ENCODE data around the gene UEVLD. TPM values are rescaled to one million over a fixed set of nuclear protein-coding genes. Genes with fewer than 3 reads are reported as not detected.

Gene UEVLD
- total RNA-seq, 1 donor from 2014 or later, result 25.9 TPM

DNA sequence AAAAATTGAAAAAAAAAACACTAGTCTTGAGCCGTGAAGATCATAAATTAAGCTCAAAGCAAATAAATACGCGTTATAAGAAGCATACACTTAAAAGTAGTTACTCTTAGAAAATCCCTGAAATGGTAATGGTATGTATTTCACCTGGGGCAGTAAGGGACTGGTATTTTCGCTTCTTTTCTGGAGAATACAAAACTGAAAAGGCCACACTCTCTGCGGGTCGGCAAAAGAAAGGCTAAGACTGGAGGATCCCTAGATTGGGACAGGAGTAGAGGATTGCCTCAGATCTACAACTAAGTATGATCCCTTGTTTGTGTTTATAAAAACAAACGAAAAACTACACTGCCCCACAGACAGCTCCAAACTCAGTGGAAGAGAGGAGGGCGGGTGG lies 62.4 kb downstream of the UEVLD start:
- intact Hi-C loops (cut with DNase I), result no loop called here
- ATAC-seq (no peak), DNase-seq (ENCODE audit: low spot score) (no peak)

DNA sequence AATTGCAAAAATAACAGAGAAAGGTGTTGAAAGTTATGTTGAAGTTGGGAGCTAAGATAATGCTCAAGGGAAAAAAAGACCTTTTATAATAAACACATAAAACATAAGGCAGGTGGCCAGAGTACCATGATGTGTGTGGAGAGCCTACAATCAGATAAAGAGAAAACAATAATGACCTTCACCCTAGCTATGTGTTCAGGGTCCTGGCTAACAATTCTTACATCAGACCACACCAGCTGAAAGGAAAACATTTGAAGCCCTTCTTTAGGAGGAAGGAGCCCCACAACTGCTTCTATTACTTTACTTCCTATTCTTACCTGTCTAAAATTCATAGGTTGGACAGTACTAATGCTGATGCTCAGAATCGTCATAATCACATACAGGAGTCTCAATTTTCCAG lies 64.3 kb downstream of the UEVLD start:
- ATAC-seq, result no peak
- DNase-seq (ENCODE audit: low spot score), result no peak
- intact Hi-C loops (cut with DNase I), result no loop called here

DNA sequence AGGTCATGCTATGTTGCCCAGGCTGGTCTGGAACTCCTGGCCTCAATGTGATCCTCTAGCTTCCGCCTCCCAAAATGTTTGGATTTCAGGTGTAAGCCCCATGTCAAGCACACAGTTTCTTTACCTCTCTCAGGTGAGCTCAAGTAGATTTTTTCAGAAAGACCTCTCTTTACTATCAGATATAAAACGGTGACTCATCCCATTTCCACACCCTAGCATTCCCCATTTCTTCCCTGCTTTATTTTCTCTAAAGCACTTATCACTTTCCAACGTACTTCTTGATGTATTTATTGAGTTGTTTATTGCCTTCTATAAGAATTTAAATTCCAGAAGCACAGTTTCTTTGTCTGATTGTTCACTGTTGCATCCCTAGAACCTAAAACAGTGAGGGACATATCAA lies 65.5 kb downstream of the UEVLD start:
- no peak for ATAC-seq
- intact Hi-C loops (cut with DNase I), result no loop called here
- no peak for DNase-seq (ENCODE audit: low spot score)

DNA sequence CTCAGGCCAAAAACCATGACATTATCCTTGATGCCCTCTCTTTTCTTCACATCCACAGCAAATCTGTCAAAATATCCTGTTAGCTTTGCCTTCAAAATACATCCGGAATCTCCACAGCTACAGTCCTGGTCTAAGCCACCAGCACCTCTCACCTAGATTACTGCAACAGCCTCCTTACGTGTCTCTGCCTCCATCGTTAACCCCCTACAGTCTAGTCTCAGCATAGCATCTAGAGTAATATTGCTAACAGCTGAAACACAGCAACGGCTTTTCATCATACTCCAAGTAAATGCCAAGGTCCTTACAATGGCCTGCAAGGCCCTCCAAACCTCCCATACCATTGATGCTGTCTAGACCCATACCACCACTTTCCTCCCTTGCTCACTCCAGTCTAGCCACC lies 66.1 kb downstream of the UEVLD start:
- DNase-seq (ENCODE audit: low spot score), result no peak
- ATAC-seq, result no peak
- intact Hi-C loops (cut with DNase I), result no loop called here

DNA sequence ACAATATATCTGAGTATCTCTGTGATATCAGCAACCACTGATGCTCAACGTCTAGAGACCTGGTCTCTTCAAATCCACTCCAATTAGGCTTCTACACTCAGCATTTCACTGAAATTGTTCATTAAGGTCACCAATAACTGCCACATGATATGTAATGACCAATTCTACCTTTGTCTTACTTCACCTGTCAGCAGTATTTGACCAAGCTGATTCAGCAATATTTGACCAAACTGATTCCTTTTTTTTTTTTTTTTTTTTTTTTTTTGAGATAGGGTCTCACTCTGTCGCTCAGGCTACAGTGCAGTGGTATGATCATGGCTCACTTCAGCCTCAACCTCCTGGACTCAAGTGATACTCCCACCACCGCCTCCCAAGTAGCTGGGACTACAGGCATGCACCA lies 67.4 kb downstream of the UEVLD start:
- ATAC-seq (no peak), DNase-seq (ENCODE audit: low spot score) (no peak)
- intact Hi-C loops (cut with DNase I), result no loop called here

DNA sequence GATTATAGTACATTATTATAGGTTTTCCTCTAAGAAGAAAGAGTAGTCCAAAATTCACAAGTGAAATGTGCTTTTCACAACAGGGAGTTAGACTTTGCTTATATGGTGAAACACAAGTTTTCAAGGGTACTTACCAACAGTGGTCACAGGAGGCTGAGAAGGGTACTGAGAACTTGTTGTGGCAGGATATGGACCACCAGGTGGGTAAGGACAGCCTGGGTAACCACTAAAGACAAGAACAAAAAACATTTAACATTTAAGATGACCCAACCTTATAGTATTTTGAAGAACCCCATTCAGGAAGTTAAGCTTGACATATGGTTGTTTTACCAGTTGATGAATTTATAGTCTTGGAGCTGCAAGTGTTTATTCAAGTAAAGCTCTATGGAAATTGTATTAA lies 86.2 kb downstream of the UEVLD start:
- ATAC-seq, result no peak
- intact Hi-C loops (cut with DNase I), result no loop called here

DNA sequence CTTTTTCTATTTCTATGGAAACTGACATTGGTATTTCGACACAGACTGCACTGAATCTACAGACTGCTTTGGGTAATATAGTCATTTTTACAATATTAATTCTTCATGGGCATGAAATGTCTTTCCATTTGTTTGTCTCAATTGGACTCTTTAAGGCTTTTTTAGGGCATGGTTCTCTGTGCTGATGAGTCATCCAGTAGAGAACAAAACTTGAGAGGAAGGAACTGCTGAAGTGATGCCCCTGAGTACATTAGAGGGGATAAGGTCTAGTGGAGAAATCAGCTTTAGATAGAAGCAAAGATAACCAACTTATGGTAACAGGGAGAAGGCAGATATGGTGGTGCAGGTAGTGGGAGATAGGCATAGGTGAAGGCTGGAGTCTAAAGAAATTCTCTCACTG lies 86.9 kb downstream of the UEVLD start:
- ATAC-seq (no peak), DNase-seq (ENCODE audit: low spot score) (no peak)
- intact Hi-C loops (cut with DNase I), result no loop called here

More for the DNA sequence above, 86.2 kb downstream of the UEVLD start:
- no peak for DNase-seq (ENCODE audit: low spot score)

DNA sequence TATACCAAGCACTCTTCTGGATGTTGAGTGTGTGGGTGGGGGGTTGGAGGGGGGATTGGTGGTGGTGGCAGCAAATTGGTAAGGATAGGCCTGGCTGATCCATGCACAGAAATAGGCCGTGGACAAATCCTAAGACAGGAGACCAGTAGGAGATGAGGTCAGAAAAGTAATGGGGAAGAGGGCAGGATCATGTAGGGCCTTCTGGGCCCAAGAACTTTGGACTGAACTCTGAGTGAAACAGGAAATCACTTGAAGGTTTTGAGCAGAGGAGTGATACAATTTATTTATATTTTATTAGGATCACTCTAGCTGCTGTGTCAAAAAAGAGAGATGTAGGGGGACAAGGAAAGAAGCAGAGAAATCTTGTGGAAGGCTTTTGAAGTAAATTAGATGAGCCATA lies 90.5 kb downstream of the UEVLD start:
- intact Hi-C loops (cut with DNase I), result no loop called here
- DNase-seq (ENCODE audit: low spot score) (no peak), ATAC-seq (no peak)

DNA sequence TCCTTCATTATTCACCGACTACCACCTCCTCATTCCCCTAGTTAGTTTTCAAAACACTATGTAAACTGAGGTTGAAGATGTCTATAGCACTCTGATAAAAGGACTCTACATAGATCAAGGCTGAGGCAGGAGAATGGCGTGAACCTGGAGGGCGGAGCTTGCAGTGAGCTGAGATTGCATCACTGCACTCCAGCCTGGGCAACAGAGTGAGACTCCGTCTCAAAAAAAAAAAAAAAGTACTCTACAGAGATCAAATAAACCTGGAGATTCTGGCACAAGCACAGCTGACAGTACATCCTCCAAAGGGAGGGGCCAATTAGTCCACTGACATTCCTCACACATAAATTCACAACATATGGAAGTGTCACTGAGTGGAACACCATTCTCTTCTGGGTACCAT lies 92.8 kb downstream of the UEVLD start:
- ATAC-seq (no peak), DNase-seq (ENCODE audit: low spot score) (no peak)
- intact Hi-C loops (cut with DNase I), result no loop called here

DNA sequence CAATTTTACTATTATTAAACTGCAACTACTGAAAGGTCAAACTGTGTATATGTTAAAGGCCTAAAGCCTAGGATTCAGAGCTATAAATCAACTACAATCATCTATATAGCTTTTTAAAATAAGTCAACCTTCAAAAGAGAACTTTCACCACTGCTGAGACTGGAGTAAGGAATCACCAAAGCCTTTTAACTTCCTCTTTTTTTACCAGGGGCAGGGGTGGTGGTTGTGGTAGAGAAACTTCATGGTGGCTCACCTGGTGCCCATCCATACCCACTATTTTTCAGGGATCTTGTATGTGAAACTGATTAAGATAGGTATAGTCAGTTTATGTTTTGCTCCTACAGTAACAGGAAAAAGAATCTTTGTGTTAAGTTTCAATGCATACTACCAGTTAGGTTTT lies 93.3 kb downstream of the UEVLD start:
- no peak for ATAC-seq
- intact Hi-C loops (cut with DNase I), result no loop called here
- no peak for DNase-seq (ENCODE audit: low spot score)

DNA sequence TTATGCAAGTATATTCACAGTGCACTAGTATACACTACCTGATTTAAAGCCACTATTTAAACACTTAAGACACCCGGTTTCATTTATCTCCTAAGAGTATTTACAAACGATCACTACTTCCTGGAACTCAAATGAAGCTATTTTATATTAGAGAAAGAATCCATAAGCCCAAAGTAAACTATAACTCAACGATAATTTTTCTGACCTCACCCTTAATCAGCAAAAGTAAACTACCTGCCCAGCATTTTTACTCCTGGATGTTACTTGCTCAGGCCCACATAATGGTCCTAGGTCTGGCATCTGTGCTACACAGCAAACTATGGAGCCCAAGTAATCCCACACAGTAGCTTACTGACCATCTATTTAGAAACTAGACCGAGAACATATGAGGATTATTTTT lies 95.2 kb downstream of the UEVLD start:
- DNase-seq (ENCODE audit: low spot score) (no peak), ATAC-seq (no peak)
- intact Hi-C loops (cut with DNase I), result no loop called here

DNA sequence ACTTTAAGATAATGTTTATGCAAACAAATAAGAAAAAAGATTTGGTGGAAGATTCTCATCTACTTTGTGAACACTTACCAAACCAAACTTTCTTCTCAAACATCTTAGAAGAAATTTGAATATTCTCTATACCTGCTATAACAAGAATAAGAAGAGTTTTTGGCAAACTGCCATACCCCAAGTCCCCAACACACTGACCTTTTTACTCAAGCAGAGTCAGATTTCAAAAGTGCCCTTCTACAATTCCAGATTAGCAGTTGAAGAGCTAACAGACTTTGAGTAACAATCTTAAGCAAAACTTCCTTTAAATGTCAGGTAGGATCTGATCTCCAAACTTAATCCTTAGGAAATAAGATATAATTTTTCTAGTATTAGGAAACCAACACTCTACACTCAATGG lies 95.6 kb downstream of the UEVLD start:
- ATAC-seq (no peak), DNase-seq (ENCODE audit: low spot score) (no peak)
- intact Hi-C loops (cut with DNase I), result no loop called here

DNA sequence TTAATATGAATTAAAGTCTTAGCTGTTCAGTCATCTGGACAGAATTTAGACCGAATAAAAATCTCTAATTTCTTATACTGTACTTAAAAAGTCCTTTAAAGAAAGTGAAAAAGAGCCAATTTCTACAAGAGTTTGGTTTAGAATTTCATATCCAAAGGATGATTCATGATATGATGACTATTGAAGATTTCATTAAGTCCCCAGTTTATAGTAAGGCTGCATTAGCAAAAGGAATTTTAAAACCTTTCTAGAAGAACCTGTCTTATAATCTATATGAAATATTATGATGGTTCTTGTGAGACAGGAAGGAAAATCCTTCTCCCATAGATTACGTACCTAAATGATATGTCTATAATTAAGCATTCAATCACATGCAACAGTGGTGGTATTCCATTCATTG lies 96.6 kb downstream of the UEVLD start:
- DNase-seq (ENCODE audit: low spot score) (no peak), ATAC-seq (no peak)
- intact Hi-C loops (cut with DNase I), result no loop called here

DNA sequence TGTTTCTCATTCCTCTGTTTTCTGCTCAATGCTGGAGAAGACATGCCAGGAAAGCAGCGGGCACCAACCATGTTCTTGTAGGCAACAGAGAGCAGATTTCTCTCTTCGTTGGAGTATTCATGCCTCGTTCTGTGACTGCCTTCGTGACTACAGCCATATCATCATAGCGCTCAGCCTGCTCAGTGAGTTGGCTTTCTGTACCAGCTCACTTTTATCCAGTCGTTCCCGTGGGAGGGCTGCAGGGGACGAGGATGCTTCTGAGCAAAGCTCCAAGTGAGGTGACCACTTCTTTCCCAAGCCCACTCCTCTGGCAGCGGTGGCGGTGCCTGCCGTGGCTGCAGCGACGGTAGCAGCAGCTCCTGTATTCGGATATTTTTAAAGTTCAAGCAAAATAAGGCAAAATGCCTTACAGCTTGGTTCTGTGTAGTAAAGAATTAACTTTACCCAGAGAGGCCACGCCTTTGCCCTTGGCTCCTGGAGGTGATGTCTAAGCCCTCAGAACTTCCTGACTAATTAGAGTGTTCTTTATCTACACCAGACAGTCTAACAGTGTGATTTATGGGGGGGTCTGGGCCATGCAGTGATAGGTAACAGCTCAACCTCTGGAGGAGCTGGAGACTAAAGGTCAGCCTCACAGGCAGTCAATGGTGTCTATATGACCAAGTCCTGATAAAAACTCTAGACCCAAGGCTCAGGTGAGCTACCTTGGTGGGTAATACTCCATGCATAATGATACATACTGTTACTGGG lies 97.6 kb downstream of the UEVLD start:
- ATAC-seq, result no peak
- intact Hi-C loops (cut with DNase I), result no loop called here
- no peak for DNase-seq (ENCODE audit: low spot score)

DNA sequence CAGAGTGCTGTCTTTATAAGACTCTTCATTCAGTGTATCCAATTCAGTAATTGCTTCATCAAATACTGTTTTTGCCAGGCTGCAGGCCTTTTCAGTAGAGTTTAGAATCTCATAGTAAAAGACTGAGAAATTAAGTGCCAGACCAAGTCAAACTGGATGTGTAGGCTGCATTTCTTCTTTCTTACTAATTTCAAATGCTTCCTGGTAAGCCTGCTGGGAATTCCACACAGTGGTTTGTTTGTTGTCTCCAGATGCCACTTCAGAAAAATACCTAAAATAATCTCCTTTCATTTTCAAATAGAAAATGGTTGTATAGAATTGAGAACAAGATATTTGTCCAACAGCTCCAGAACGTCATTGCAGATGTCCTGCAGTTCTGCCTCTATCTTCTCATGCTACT lies 98.2 kb downstream of the UEVLD start:
- ATAC-seq (no peak), DNase-seq (ENCODE audit: low spot score) (no peak)
- intact Hi-C loops (cut with DNase I), result no loop called here

DNA sequence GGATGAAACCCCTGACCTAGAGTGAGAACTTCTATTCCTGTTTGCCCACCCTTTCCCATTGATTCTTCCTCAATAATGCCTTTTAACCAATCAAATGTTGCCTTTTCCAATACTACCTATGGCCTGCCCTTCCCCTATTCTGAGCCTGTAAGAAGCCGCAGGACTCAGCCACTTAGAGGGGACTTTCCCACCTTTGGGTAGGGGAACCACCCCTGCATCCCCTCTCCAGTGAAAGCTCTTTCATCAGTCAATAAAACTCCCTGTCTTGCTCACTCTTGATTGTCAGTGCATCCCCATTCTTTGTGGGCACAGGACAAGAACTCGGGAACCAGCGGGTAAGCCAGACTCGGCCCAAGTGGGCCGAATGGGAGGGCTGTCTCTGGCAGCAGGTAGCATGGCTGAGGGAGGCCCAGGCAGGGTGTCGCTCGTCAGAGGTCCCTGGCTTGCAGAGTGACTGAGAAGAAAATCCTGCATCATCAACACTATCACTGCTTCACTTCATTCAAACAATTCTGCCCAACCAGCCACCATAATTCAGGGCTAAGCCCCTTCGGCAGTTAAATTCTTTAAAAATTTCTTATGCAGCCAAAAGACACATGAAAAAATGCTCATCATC lies 102.5 kb downstream of the UEVLD start:
- ATAC-seq, result no peak
- DNase-seq (ENCODE audit: low spot score), result no peak
- intact Hi-C loops (cut with DNase I), result no loop called here

Other genes with a start within 250 kb of the UEVLD start
- 303 TPM for gene LDHA, start 194.2 kb downstream of the UEVLD start, total RNA-seq
- 0.80 TPM for gene LDHC, start 176.4 kb downstream of the UEVLD start, total RNA-seq
- not detected for gene LDHAL6A, start 132.9 kb downstream of the UEVLD start, total RNA-seq
- 49.2 TPM for gene TSG101, start 61.8 kb downstream of the UEVLD start, total RNA-seq
- 5.6 TPM for gene MISFA, start 11.1 kb upstream of the UEVLD start, total RNA-seq
- 16.3 TPM for gene SPTY2D1, start 45.6 kb upstream of the UEVLD start, total RNA-seq
- gene TMEM86A, start 110.0 kb upstream of the UEVLD start, total RNA-seq, result 7.0 TPM
- gene IGSF22, start 137.5 kb upstream of the UEVLD start, total RNA-seq, result 0.58 TPM
- gene PTPN5, start 203.1 kb upstream of the UEVLD start, total RNA-seq, result 3.2 TPM